Panc1 (cell line): ENCODE measurements around the gene FMNL3. TPM values are rescaled to one million over a fixed set of nuclear protein-coding genes. Genes with fewer than 3 reads are reported as not detected.

Experiments used
- ATAC-seq: fragments of 200-7000 bp; cut with Tn5 transposase; 2 replicates; pipeline ENCODE4 v1.9.1; 2020; ENCODE audit warnings: mild to moderate bottlenecking, moderate library complexity
- BruUV-seq: library from RNA; stranded (reverse); fragments of 400-500 nt; replicated peaks from 2 replicates; lab custom pipeline; 2021; lab: Mats Ljungman, UMichigan
- CTCF ChIA-PET: fragments of 300-600 bp; sonication (Branson Sonifier 250); formaldehyde crosslinking; loops from one replicate; lab custom pipeline; 2022; ENCODE audit warnings: antibody characterized with exemption; lab: Charles Lee
- POLR2A ChIA-PET: fragments of 300-600 bp; sonication (Branson Sonifier 250); formaldehyde crosslinking; loops from one replicate; lab custom pipeline; 2022; ENCODE audit warnings: antibody characterized with exemption; lab: Charles Lee
- DNase-seq: peaks from one replicate; pipeline ENCODE4 v3.0.0-alpha.2; 2010; ENCODE audit warnings: low read depth, low spot score
- H3K27ac ChIP-seq: 2 replicates; pipeline ENCODE4 v1.5.1; 2011; ENCODE audit warnings: mild to moderate bottlenecking, low read length, inconsistent platforms
- H3K27me3 ChIP-seq: fragments of 200-500 bp; sonication (Bioruptor generic); 2 replicates; pipeline ENCODE4 v1.6.0; 2014; ENCODE audit warnings: low read length, inconsistent platforms; ENCODE audit not compliant: control insufficient read depth, insufficient read depth
- H3K36me3 ChIP-seq: fragments of 200-500 bp; sonication (Bioruptor generic); 2 replicates; pipeline ENCODE4 v1.5.1; 2014; ENCODE audit warnings: inconsistent platforms, mild to moderate bottlenecking, low read length, moderate library complexity; ENCODE audit not compliant: control insufficient read depth, insufficient read depth
- H3K4me1 ChIP-seq: 2 replicates; pipeline ENCODE4 v1.5.1; 2011; ENCODE audit warnings: inconsistent platforms, mild to moderate bottlenecking, low read length, moderate library complexity; ENCODE audit not compliant: control insufficient read depth, insufficient read depth
- H3K4me3 ChIP-seq, 2 experiments: 2 replicates each; pipeline ENCODE4 v1.5.1; 2011 to 2012; ENCODE audit warnings: low read depth in 2 of 2, low read length in 2 of 2, mild to moderate bottlenecking in 2 of 2, inconsistent platforms in 1 of 2, moderate library complexity in 1 of 2
- H3K9me3 ChIP-seq: fragments of 200-500 bp; sonication (Bioruptor generic); 2 replicates; pipeline ENCODE4 v1.5.1; 2014; ENCODE audit warnings: low read depth, mild to moderate bottlenecking, inconsistent platforms, low read length, moderate library complexity; ENCODE audit not compliant: control insufficient read depth, insufficient read depth
- CTCF ChIP-seq: fragments of 450-650 bp; IDR thresholded peaks from 2 replicates; pipeline ENCODE4 v1.5.1; 2017; ENCODE audit warnings: mild to moderate bottlenecking
- POLR2AphosphoS5 ChIP-seq: IDR thresholded peaks from 2 replicates; pipeline ENCODE4 v1.6.1; 2012; ENCODE audit warnings: mild to moderate bottlenecking, low read depth, low read length, moderate library complexity
- REST ChIP-seq, 2 experiments: IDR thresholded peaks; 2 replicates each; pipeline ENCODE4 v1.6.1; 2011 to 2012; ENCODE audit warnings: low read depth in 2 of 2, control low read depth in 1 of 2, low read length in 1 of 2, mild to moderate bottlenecking in 1 of 2, moderate library complexity in 1 of 2; ENCODE audit not compliant: insufficient read depth in 1 of 2
- SIN3A ChIP-seq: IDR thresholded peaks from 2 replicates; pipeline ENCODE4 v1.6.1; 2012; ENCODE audit warnings: low read depth, mild to moderate bottlenecking, low read length, moderate library complexity, borderline replicate concordance; ENCODE audit not compliant: insufficient read depth
- TCF7L2 ChIP-seq: IDR thresholded peaks from 2 replicates; pipeline ENCODE4 v1.6.1; 2011; ENCODE audit warnings: mild to moderate bottlenecking, low read depth, low read length, inconsistent platforms
- in situ Hi-C: cut with HindIII; loops from 2 replicates; pipeline ENCODE4 v1.10.0; 2016; ENCODE audit warnings: low sequenced_read_pairs, low pct_unique_long_range_greater_than_20kb
- intact Hi-C: fragments of 100-400 bp; cut with micrococcal nuclease; formaldehyde crosslinking; loops from one replicate; pipeline ENCODE4 v1.10.0; 2022; ENCODE audit not compliant: unreplicated experiment
- total RNA-seq: library from RNA; stranded (reverse); gene quantifications from one replicate; pipeline ENCODE4 v1.2.1, GENCODE V29; 2021; ENCODE audit not compliant: unreplicated experiment

Gene FMNL3
- total RNA-seq, 1 experiment from 2014 or later = 25.7 TPM

DNA sequence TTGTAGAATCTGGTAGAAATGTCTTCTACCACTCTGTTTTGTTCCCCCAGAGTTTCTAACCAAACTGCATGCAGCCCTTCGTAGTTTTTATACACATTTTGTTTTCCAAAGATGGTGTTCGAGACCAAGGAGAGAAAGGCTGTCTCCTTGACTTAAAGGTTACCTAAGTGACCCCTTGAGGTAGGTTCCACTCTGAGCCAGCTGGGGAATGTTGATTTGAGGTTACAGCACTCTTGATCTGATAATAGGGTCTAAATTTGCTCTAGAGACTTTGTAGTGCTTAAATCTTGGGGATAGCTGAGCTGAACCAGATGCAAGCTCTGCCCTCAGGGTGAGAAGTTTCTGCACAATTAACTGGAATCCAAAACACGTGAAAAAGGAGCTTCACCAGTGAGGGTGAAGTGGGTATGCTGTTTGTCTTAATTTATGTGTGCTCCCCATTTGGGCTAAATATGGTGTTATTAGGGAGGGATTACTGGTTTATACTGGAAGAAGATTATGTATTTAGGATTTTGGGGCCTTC is 37.2 kb upstream of the FMNL3 start:
- H3K9me3 ChIP-seq = no peaks in the 10 kb centered on the region
- ATAC-seq = no peak
- in situ Hi-C loops = no loop called here
- no peaks in the 10 kb centered on the region for H3K27me3 ChIP-seq
- H3K27ac ChIP-seq = no peak overlapping the region
- BruUV-seq = no TSS peak
- intact Hi-C loops = loop anchor here (10.0 kb wide), 1 partner anchor 100 kb away; no protein-coding TSS in a partner anchor
- TF ChIP-seq POLR2AphosphoS5 (no peak), SIN3A (no peak), REST (IDR thresholded peaks at IDR 0.05; ENCODE audit: insufficient read depth in 1 of 2, low read depth in 2 of 2, low read length in 1 of 2) (no peak), TCF7L2 (no peak), CTCF (no peak)
- ChIA-PET CTCF (no interaction called here), POLR2A (interaction anchor here (0.5 to 0.6 kb wide), 2 partner anchors 286 to 466 kb away, joined by 4 to 9 read pairs; no protein-coding TSS in a partner anchor)
- 0 out of 4 replicates have a peak overlapping the region, but pooled peaks of 1 of the 2 experiments have one; percentile 1 for H3K4me3 ChIP-seq
- H3K4me1 ChIP-seq = peaks cover 24% of the 10 kb centered on the region; the same call in 1 of the 2 replicates
- no peak for DNase-seq
- H3K36me3 ChIP-seq = no peaks in the 10 kb centered on the region; the same call in 1 of the 2 replicates

- no peaks in the 10 kb centered on the region; the same call in 1 of the 2 replicates for H3K36me3 ChIP-seq
- ATAC-seq (peak; percentile 67), DNase-seq (no peak)
- H3K27me3 ChIP-seq = no peaks in the 10 kb centered on the region
- H3K4me1 ChIP-seq = peaks cover 24% of the 10 kb centered on the region; the same call in 1 of the 2 replicates
- H3K4me3 ChIP-seq = peak overlapping the region; percentile 81 to 97
- in situ Hi-C loops (no loop called here), intact Hi-C loops (loop anchor here (10.0 kb wide), 1 partner anchor 97 kb away; no protein-coding TSS in a partner anchor)
- POLR2A ChIA-PET = interaction anchor here (0.5 to 1.4 kb wide), 9 partner anchors 22 to 250 kb away, joined by 3 to 6 read pairs (median 3); no protein-coding TSS in a partner anchor
- no peaks in the 10 kb centered on the region for H3K9me3 ChIP-seq
- CTCF ChIA-PET = interaction anchor here (0.5 to 1.4 kb wide), 13 partner anchors 15 to 204 kb away, joined by 3 to 12 read pairs (median 3); no protein-coding TSS in a partner anchor
- peak overlapping the region; percentile 93 for H3K27ac ChIP-seq
- BruUV-seq = no TSS peak
- TF ChIP-seq SIN3A (0 out of 2 replicates have a peak, but pooled peaks have one; percentile 52), POLR2AphosphoS5 (no peak), TCF7L2 (no peak), REST (IDR thresholded peaks at IDR 0.05; ENCODE audit: insufficient read depth in 1 of 2, low read depth in 2 of 2, low read length in 1 of 2) (no peak), CTCF (no peak)
These were observed 34.8 kb upstream of the FMNL3 start for GRCh38 chr12:49741882-49742620.
